OCI-LY7 (cell line): ENCODE measurements around the gene RAB7A.
"Not testable (repeated sequence)": the region's sequence is repeated elsewhere in the genome, so short reads cannot be mapped to it uniquely, and the experiment has no call there.

Experiments used
- EZH2phosphoT487 ChIP-seq: fragments of 200-600 bp; sonication (generic); IDR thresholded peaks from 2 replicates; pipeline ENCODE4 v1.6.1; 2018; ENCODE audit warnings: low read depth, borderline replicate concordance, mild to moderate bottlenecking, mixed run types, antibody characterized with exemption, low read length, moderate library complexity, mixed read lengths
- TF ChIP-seq, protein P1 (sequence below): fragments of 200-600 bp; sonication (generic); conservative IDR thresholded peaks from 2 replicates; pipeline ENCODE4 v1.5.1; 2014; ENCODE audit warnings: mild to moderate bottlenecking, antibody characterized with exemption, low read length, moderate library complexity, mixed read lengths

DNA sequence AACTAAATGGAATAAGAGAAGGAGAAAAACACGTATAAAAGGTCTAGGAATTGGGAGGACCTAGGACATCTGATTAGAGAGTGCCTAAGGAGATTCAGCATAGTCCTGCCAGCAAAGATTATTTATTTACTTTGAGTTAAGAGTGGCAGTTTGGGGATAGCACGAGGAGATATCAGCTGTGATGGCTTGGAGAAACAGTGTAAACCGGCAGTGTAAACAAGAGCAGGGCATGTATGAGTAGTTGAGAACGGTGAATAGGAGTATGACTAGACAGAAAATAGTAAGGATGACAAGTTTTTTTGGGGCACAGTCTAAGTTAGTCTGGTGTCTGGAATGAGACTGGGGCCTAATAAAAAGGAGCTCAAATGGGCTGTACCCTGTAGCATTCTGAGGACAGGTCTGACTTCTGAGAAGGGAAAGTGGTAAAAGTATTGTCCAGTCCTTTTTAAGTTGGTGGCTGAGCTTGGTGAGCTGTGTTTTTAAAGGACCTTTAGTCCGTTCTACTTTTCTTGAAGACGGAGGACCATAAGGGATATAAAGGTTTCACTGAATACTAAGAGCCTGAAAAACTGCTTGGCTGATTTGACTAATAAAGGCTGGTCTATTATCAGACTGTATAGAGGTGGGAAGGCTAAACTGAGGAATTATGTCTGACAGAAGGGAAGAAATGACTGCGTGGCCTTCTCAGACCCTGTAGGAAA lies 104.1 kb downstream of the RAB7A start:
- TF ChIP-seq, protein P1, sequence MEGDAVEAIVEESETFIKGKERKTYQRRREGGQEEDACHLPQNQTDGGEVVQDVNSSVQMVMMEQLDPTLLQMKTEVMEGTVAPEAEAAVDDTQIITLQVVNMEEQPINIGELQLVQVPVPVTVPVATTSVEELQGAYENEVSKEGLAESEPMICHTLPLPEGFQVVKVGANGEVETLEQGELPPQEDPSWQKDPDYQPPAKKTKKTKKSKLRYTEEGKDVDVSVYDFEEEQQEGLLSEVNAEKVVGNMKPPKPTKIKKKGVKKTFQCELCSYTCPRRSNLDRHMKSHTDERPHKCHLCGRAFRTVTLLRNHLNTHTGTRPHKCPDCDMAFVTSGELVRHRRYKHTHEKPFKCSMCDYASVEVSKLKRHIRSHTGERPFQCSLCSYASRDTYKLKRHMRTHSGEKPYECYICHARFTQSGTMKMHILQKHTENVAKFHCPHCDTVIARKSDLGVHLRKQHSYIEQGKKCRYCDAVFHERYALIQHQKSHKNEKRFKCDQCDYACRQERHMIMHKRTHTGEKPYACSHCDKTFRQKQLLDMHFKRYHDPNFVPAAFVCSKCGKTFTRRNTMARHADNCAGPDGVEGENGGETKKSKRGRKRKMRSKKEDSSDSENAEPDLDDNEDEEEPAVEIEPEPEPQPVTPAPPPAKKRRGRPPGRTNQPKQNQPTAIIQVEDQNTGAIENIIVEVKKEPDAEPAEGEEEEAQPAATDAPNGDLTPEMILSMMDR, result not testable (repeated sequence)
- TF ChIP-seq EZH2phosphoT487, result not testable (repeated sequence)
